Limb (tissue), 2 donors: Measurements from ENCODE around the gene RRAS2.
"Not testable (repeated sequence)": the region's sequence is repeated elsewhere in the genome, so short reads cannot be mapped to it uniquely, and the experiment has no call there.

Experiments
- DNase-seq, 2 donors: peaks; one replicate each; pipeline ENCODE4 v3.0.0-alpha.2; 2016; ENCODE audit errors: extremely low spot score in 2 of 2

Gene RRAS2

DNA sequence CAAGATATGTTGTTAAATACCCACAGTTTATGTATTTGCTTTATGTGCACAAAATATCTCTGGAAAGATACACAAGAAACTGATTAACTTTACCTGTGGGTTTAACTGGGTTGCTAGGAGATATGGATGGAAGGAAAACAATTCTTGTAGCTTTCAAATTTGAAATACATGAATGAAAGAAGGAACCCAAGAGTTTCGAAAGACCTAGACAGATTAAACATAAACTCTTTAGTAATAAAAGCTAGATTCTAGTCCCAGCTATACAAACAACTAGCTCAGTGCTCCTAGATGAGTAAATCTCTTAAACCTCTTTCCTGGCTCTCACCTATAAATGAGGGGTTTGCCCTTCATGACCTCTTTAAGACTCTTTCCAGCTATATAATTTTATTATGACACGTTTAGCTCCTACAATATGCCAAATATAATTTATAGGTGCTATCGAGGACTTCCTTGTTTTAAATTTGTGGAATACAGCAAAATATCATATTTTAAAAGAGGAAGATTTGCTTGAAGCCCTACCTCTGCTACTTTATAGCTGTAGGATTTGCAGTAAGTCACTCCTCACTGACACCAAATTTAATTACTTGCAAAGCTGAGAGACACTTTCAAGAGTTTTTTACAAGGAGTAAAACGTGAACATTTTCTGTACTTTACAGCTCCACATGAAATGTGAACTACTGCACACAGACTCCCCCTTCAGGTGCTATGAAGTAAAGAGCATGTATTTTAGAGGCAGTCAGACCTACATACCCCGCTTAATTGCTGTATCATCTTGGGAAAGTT is 50.7 kb downstream of the RRAS2 start:
- peak in 1 of 2 donors; percentile 55 for DNase-seq

DNA sequence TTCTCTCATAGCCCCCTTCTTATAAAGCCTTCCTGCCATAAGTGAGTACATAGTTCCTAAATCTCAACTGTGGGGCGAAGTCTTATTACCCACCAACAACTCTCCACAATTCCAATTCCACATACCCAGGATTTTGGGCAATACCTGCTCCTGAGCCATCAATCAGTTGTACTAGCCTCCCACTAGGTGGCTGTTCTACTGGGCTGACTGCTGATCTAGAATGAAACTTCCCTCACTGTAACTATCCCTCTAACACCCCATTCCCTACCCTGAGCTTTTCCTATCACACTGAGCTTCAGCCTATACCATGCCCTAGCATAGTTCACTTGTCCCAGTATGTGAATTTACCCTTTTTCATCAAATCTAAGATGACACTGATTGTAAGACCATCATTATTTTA is 52.5 kb downstream of the RRAS2 start:
- DNase-seq: no peak

GRCh38 chr11:14305649-14306048 is 53.3 kb downstream of the RRAS2 start:
- no peak for DNase-seq

- DNase-seq: peak in 1 of 2 donors; percentile 77
These were observed 54.4 kb downstream of the RRAS2 start for GRCh38 chr11:14304601-14305000.

DNA sequence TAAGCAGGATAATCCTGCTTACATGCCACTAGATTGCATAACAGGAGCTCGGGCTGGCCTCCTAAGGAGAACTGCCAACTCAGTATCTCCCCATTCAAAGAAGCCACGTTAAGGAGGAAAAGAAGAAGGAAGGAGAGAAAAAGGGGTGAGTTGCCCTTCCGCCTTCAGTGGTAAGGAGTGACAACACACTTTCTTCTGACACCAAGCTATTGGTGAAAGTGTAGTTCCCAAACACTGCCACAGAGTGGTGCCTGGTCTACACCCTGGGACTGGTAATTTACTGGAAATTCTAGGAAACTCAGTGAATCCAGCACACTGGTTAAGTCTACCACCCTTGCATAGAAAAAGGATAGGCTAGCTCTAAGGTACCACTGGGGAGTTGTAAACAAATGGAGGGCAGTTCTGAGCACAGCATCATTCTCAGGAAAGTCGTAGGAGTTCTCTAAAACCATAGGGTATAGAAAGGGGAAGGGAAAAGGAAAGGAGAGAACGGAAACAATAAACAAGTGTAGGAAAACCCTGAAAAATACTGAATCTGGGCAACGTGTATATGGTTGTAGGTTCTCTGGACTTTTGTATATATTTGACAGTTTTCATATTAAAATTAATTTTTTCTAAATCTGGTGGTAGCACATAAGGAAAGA is 58.2 kb downstream of the RRAS2 start:
- peak; percentile 61 to 63 for DNase-seq

DNA sequence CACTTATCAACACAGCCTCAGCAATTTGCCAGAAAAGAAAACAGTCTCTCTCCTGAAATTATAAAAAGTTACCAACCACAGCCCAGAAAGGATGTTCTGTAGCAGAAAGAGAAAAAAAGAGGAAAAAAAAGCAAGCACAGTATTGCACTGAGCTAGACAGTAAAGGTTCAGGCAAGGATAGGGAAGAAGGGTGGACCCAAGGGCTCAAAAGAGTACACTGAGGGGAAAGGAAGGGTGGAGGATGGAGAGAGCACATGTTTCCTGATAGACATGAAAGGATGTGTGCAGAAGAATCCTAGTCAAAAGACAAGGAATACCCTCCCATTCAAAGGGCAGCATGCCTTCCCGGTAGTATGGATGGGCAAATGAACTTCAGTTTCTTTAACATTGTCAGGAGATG is 59.1 kb downstream of the RRAS2 start:
- DNase-seq: no peak

GRCh38 chr11:14290422-14290821 is 68.6 kb downstream of the RRAS2 start:
- DNase-seq: no peak

- DNase-seq: no peak
These were observed 70.6 kb downstream of the RRAS2 start for GRCh38 chr11:14288189-14288935.

DNA sequence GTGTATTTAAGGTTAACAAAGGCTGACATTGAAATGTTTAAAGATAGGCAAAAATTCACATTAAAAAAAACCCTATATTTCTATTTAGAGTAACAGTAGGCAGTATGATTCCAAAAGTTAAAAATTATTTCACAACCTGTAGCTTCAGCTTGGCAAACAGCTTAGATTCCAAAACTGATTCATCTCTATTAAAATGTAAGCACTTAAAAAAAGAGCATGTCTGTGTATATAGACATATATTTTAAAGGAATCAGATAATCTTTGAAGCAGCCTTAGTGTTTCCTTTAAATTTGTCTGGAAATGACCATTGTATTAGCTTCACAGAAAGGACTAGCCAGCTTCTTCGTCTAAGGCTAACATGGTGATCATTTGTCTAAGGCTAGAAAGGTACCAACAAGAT is 80.1 kb downstream of the RRAS2 start:
- DNase-seq: not testable (repeated sequence)

DNA sequence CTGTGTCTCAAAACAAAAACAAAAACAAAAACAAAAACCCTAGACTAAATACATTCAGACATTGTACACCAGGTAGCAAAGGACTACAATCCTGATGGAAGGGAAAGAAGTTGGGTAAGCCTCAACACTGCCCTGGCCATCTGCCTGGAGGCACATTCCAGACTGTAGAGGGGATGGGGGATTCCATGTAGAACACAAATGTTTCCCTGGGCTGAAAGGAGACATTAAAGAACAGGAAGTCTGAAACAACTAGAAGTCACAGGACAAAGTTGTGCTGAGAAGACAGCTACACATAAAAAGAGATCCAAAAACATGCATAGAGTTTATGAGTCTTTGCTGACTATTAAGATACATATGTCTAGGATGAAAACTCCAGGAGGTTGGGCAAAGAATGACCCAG is 83.9 kb downstream of the RRAS2 start:
- peak in 1 of 2 donors; percentile 8 for DNase-seq

GRCh38 chr11:14273895-14274294 is 85.1 kb downstream of the RRAS2 start:
- DNase-seq: no peak

- no peak for DNase-seq
These were observed 88.1 kb downstream of the RRAS2 start for GRCh38 chr11:14270690-14271542.

- no peak for DNase-seq
These were observed 89.0 kb downstream of the RRAS2 start for GRCh38 chr11:14269692-14270573.

- DNase-seq: no peak
These were observed 90.9 kb downstream of the RRAS2 start for GRCh38 chr11:14267861-14268635.

DNA sequence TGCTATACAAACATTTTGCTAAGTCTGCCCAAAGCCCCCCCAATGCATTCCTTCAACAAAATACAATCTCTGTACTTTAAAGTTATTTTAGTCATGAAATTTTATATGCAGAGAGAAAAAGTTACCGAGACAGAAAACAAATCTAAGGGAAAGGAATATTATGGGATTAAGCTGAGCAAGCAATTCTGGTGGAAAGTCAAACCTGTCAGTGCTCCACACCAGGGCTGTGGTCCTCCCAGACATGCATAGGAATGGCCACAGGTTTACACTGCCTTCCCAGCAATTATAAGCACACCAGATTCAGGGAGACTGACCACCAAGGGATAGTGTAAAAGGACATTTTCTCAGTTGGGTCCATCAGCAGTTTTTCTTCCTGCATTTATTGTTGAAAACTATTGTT is 92.4 kb downstream of the RRAS2 start:
- DNase-seq: no peak

DNA sequence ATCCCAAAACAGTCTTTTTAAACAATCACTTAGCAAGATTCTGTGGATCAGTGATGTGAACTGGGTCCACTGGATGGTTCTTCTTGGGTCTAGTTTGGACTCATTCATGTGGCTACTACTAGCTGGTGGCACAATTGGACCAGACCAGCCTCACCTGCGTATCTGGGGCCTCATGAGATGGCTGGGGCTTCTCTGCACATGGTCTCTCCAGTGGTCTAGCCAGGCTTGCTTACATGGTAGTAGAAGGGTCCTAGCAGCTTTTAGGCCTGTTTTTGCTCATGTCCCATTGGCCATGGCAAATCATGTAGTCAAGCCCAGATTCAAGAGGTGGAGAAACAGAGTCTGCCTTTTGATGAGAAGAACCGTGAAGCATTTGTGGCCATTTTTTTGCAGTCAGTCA is 94.0 kb downstream of the RRAS2 start:
- DNase-seq: no peak

DNA sequence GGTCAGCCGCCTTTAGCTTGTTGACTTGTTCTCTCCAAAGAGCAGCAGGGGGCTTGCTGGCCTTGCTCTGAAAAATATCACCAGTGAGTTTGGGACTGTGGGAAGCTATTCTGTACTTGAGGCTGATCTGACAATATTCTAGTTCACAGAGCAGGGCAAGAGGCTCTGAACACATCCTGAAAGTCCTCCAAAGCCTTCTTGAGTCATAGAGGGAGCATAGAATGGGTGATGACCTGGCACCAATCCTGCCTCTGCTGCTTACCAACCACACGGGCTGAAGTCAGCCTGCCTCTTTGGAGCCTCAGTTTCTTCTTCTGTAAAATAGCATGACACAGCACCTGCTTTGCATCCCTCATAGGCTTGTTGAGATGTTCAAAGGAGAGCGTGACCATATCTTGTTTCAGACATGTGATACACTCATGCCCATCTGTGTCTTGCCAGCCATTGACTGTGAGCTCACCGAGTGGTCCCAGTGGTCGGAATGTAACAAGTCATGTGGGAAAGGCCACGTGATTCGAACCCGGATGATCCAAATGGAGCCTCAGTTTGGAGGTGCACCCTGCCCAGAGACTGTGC is 96.6 kb downstream of the RRAS2 start:
- no peak for DNase-seq

GRCh38 chr11:14261066-14261465 is 97.9 kb downstream of the RRAS2 start:
- DNase-seq: no peak

DNA sequence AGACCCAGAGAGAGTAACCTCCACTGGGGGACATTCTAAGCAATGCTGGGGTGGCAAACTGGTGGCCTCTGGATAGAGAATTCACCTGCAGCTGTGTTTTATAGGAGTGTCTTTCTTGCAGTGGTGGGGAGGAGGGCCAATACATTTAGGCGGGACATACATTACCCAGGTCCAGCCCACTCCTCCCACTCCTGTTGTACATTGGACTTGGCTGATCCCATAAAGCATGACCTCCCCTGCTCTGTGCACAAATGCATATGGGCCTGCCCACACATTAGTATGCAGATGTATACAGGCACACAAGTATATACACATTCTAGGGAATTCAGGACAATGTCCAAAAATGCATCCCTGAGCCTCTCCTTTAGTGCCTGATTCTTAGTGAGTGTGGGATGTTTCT is 99.1 kb downstream of the RRAS2 start:
- no peak for DNase-seq
